Measurements from ENCODE around the gene BACE2. TPM values are rescaled to one million over a fixed set of nuclear protein-coding genes. Genes with fewer than 3 reads are reported as not detected.
"Not testable (repeated sequence)": the region's sequence is repeated elsewhere in the genome, so short reads cannot be mapped to it uniquely, and the experiment has no call there.

BACE2 gene
- total RNA-seq, 1 donor from 2014 or later: 16.0 TPM

GRCh38 chr21:41241341-41241740 is 73.4 kb downstream of the BACE2 start:
- DNase-seq: no peak
- H3K36me3 ChIP-seq: peaks cover 69% of the 10 kb centered on the region
- H3K27me3 ChIP-seq (ENCODE audit: low read depth): no peaks in the 10 kb centered on the region
- H3K9me3 ChIP-seq (replicated peaks): no peaks in the 10 kb centered on the region
- no peak overlapping the region for H3K27ac ChIP-seq (replicated peaks)
- intact Hi-C loops (cut with micrococcal nuclease): no loop called here
- no peak for TF ChIP-seq CTCF (IDR thresholded peaks at IDR 0.05; ENCODE audit: borderline replicate concordance)
- H3K4me3 ChIP-seq: no peak overlapping the region
- H3K4me1 ChIP-seq: no peaks in the 10 kb centered on the region

GRCh38 chr21:41242238-41242829 is 74.4 kb downstream of the BACE2 start:
- Histone ChIP-seq H3K4me1 (no peaks in the 10 kb centered on the region), H3K36me3 (peaks cover 68% of the 10 kb centered on the region), H3K9me3 (replicated peaks) (no peaks in the 10 kb centered on the region), H3K27me3 (ENCODE audit: low read depth) (no peaks in the 10 kb centered on the region), H3K27ac (replicated peaks) (no peak overlapping the region), H3K4me3 (no peak overlapping the region)
- intact Hi-C loops (cut with micrococcal nuclease): no loop called here
- no peak for TF ChIP-seq CTCF (IDR thresholded peaks at IDR 0.05; ENCODE audit: borderline replicate concordance)
- DNase-seq: no peak

- H3K36me3 ChIP-seq: peaks cover 65% of the 10 kb centered on the region
- no peak overlapping the region for H3K27ac ChIP-seq (replicated peaks)
- H3K4me1 ChIP-seq: no peaks in the 10 kb centered on the region
- H3K9me3 ChIP-seq (replicated peaks): no peaks in the 10 kb centered on the region
- no peak for DNase-seq
- no peaks in the 10 kb centered on the region for H3K27me3 ChIP-seq (ENCODE audit: low read depth)
- intact Hi-C loops (cut with micrococcal nuclease): no loop called here
- TF ChIP-seq CTCF (IDR thresholded peaks at IDR 0.05; ENCODE audit: borderline replicate concordance): no peak
- no peak overlapping the region for H3K4me3 ChIP-seq
Observed at GRCh38 chr21:41243107-41243506, 75.1 kb downstream of the BACE2 start.

- intact Hi-C loops (cut with micrococcal nuclease); H3K27me3 ChIP-seq (ENCODE audit: low read depth); DNase-seq; H3K9me3 ChIP-seq (replicated peaks); H3K4me3 ChIP-seq; H3K4me1 ChIP-seq; H3K27ac ChIP-seq (replicated peaks): not testable (repeated sequence)
- peaks cover 67% of the 10 kb centered on the region for H3K36me3 ChIP-seq
Observed at GRCh38 chr21:41244266-41244880, 76.4 kb downstream of the BACE2 start.

- no peaks in the 10 kb centered on the region for H3K9me3 ChIP-seq (replicated peaks)
- peaks cover 60% of the 10 kb centered on the region for H3K36me3 ChIP-seq
- TF ChIP-seq CTCF (IDR thresholded peaks at IDR 0.05; ENCODE audit: borderline replicate concordance): no peak
- peaks cover 8% of the 10 kb centered on the region for H3K4me1 ChIP-seq
- no peak for DNase-seq
- intact Hi-C loops (cut with micrococcal nuclease): no loop called here
- H3K27ac ChIP-seq (replicated peaks): no peak overlapping the region
- H3K27me3 ChIP-seq (ENCODE audit: low read depth): no peaks in the 10 kb centered on the region
- H3K4me3 ChIP-seq: no peak overlapping the region
Observed at GRCh38 chr21:41245509-41246135, 77.7 kb downstream of the BACE2 start.

- DNase-seq: no peak
- Histone ChIP-seq H3K4me1 (peaks cover 11% of the 10 kb centered on the region), H3K4me3 (no peak overlapping the region), H3K9me3 (replicated peaks) (no peaks in the 10 kb centered on the region), H3K36me3 (peaks cover 61% of the 10 kb centered on the region), H3K27me3 (ENCODE audit: low read depth) (no peaks in the 10 kb centered on the region), H3K27ac (replicated peaks) (no peak overlapping the region)
- TF ChIP-seq CTCF (IDR thresholded peaks at IDR 0.05; ENCODE audit: borderline replicate concordance): no peak
- intact Hi-C loops (cut with micrococcal nuclease): no loop called here
Observed at GRCh38 chr21:41246808-41247207, 78.8 kb downstream of the BACE2 start.

Measured in left ventricle myocardium inferior (tissue), 1 donor.